HEK293 (cell line): Measurements from ENCODE around the gene MRPS24.

Experiments
- CTCF ChIP-seq: fragments of 450-650 bp; formaldehyde crosslinking; IDR thresholded peaks from 2 replicates; pipeline ENCODE4 v1.5.1; 2016; ENCODE audit warnings: missing biosample characterization, missing genetic modification characterization
- ELK4 ChIP-seq: IDR thresholded peaks from 2 replicates; pipeline ENCODE4 v1.6.1; 2011; ENCODE audit warnings: mild to moderate bottlenecking, low read depth, low read length, borderline replicate concordance
- PRDM1 ChIP-seq: fragments of 450-650 bp; formaldehyde crosslinking; IDR thresholded peaks from 2 replicates; pipeline ENCODE4; 2016; ENCODE audit warnings: missing biosample characterization, missing genetic modification characterization
- YY1 ChIP-seq: fragments of 450-650 bp; formaldehyde crosslinking; IDR thresholded peaks from 2 replicates; pipeline ENCODE4 v1.5.1; 2018; ENCODE audit warnings: missing biosample characterization, missing genetic modification characterization
- ZNF239 ChIP-seq: fragments of 450-650 bp; formaldehyde crosslinking; IDR thresholded peaks from 2 replicates; pipeline ENCODE4 v1.5.1; 2016; ENCODE audit warnings: missing biosample characterization, missing genetic modification characterization
- ZNF274 ChIP-seq, 2 experiments: fragments of 200-500 bp in 1 of 2; fragments of 450-650 bp in 1 of 2; sonication (Bioruptor generic) in 1 of 2; formaldehyde crosslinking in 1 of 2; IDR thresholded peaks; 2 replicates each; pipeline versions ENCODE4 v1.5.1 to v1.6.1; 2014 to 2016; ENCODE audit warnings: borderline replicate concordance in 1 of 2, inconsistent platforms in 1 of 2, low read length in 1 of 2, missing biosample characterization in 1 of 2, missing genetic modification characterization in 1 of 2
- ZNF558 ChIP-seq: fragments of 450-650 bp; formaldehyde crosslinking; IDR thresholded peaks from 2 replicates; pipeline ENCODE4 v1.5.1; 2016; ENCODE audit warnings: missing biosample characterization, missing genetic modification characterization
- ZNF670 ChIP-seq: fragments of 450-650 bp; formaldehyde crosslinking; IDR thresholded peaks from 2 replicates; pipeline ENCODE4 v1.5.1; 2016; ENCODE audit warnings: missing biosample characterization, missing genetic modification characterization, low read depth

GRCh38 chr7:43844257-43844656, 25.1 kb downstream of the MRPS24 start:
- TF ChIP-seq ZNF558 (tag by site-specific recombination) (no peak), PRDM1 (tag by site-specific recombination) (no peak), ZNF239 (no peak), CTCF (tag by site-specific recombination) (no peak), ZNF670 (tag by site-specific recombination) (no peak), ZNF274 (IDR thresholded peaks at IDR 0.05; ENCODE audit: low read length) (no peak), ZNF274 (tag by site-specific recombination; IDR thresholded peaks at IDR 0.05; ENCODE audit: borderline replicate concordance) (no peak), YY1 (tag by site-specific recombination) (no peak), ELK4 (no peak)
